ENCODE data around the gene HMCN1. TPM values are rescaled to one million over a fixed set of nuclear protein-coding genes. Genes with fewer than 3 reads are reported as not detected.

The HMCN1 gene
- total RNA-seq, 1 experiment from 2014 or later, result 0.12 TPM

GRCh38 chr1:186026946-186027345, 292.8 kb downstream of the HMCN1 start:
- BruUV-seq (replicated peaks), result no TSS peak
- Mint-ChIP-seq H3K27ac (ENCODE audit: low read depth, unreplicated experiment) (no peak overlapping the region), H3K4me3 (ENCODE audit: unreplicated experiment) (no peak overlapping the region), H3K4me1 (ENCODE audit: insufficient read depth, unreplicated experiment) (no peaks in the 10 kb centered on the region), H3K27me3 (ENCODE audit: insufficient read depth, unreplicated experiment) (no peaks in the 10 kb centered on the region), H3K9me3 (ENCODE audit: unreplicated experiment) (peaks cover 19% of the 10 kb centered on the region), H3K36me3 (ENCODE audit: insufficient read depth, unreplicated experiment) (no peaks in the 10 kb centered on the region)
- ChIA-PET POLR2A (no interaction called here), CTCF (no interaction called here)
- intact Hi-C loops (cut with micrococcal nuclease), result no loop called here
- no peak for DNase-seq (ENCODE audit: unreplicated experiment)
- no peak for TF ChIP-seq CTCF (IDR thresholded peaks at IDR 0.05; ENCODE audit: unreplicated experiment)

DNA sequence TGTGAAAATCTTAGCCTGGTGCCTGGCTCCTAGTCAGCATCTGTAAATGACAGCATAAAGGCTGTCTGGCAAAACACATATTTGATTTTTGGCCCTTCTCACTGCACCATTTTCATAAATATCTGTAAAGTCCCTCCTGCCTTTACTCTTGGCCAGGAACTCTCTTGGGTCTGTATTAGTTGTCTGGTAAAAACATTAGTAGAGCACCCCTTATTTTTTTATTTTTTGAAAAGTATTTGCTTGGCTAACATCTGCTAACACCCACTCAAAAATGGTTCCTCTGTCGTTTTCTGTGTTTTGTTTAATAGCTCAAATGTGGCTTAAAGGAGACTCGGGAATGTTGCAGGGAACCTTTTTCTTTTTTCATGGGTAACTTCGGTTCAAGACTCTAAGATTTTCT, 293.4 kb downstream of the HMCN1 start:
- H3K36me3 Mint-ChIP-seq (ENCODE audit: insufficient read depth, unreplicated experiment), result no peaks in the 10 kb centered on the region
- CTCF ChIA-PET, result no interaction called here
- H3K4me3 Mint-ChIP-seq (ENCODE audit: unreplicated experiment), result no peak overlapping the region
- no peak for DNase-seq (ENCODE audit: unreplicated experiment)
- BruUV-seq (replicated peaks), result no TSS peak
- H3K9me3 Mint-ChIP-seq (ENCODE audit: unreplicated experiment), result peaks cover 19% of the 10 kb centered on the region
- intact Hi-C loops (cut with micrococcal nuclease), result no loop called here
- H3K27me3 Mint-ChIP-seq (ENCODE audit: insufficient read depth, unreplicated experiment), result no peaks in the 10 kb centered on the region
- no peak overlapping the region for H3K27ac Mint-ChIP-seq (ENCODE audit: low read depth, unreplicated experiment)
- no peaks in the 10 kb centered on the region for H3K4me1 Mint-ChIP-seq (ENCODE audit: insufficient read depth, unreplicated experiment)
- TF ChIP-seq CTCF (IDR thresholded peaks at IDR 0.05; ENCODE audit: unreplicated experiment), result no peak
- POLR2A ChIA-PET, result no interaction called here

GRCh38 chr1:186030453-186030852, 296.3 kb downstream of the HMCN1 start:
- no peaks in the 10 kb centered on the region for H3K27me3 Mint-ChIP-seq (ENCODE audit: insufficient read depth, unreplicated experiment)
- no peak overlapping the region for H3K4me3 Mint-ChIP-seq (ENCODE audit: unreplicated experiment)
- no TSS peak for BruUV-seq (replicated peaks)
- H3K9me3 Mint-ChIP-seq (ENCODE audit: unreplicated experiment), result peaks cover 19% of the 10 kb centered on the region
- ChIA-PET CTCF (no interaction called here), POLR2A (interaction anchor here (0.7 kb wide), 1 partner anchor 13 kb away, joined by 3 read pairs; no protein-coding TSS in a partner anchor)
- no peak for DNase-seq (ENCODE audit: unreplicated experiment)
- intact Hi-C loops (cut with micrococcal nuclease), result no loop called here
- no peak overlapping the region for H3K27ac Mint-ChIP-seq (ENCODE audit: low read depth, unreplicated experiment)
- TF ChIP-seq CTCF (IDR thresholded peaks at IDR 0.05; ENCODE audit: unreplicated experiment), result no peak
- H3K4me1 Mint-ChIP-seq (ENCODE audit: insufficient read depth, unreplicated experiment), result peaks cover 14% of the 10 kb centered on the region
- H3K36me3 Mint-ChIP-seq (ENCODE audit: insufficient read depth, unreplicated experiment), result no peaks in the 10 kb centered on the region

GRCh38 chr1:186033847-186034271, 299.7 kb downstream of the HMCN1 start:
- no peaks in the 10 kb centered on the region for H3K27me3 Mint-ChIP-seq (ENCODE audit: insufficient read depth, unreplicated experiment)
- no peak overlapping the region for H3K27ac Mint-ChIP-seq (ENCODE audit: low read depth, unreplicated experiment)
- H3K36me3 Mint-ChIP-seq (ENCODE audit: insufficient read depth, unreplicated experiment), result no peaks in the 10 kb centered on the region
- H3K4me1 Mint-ChIP-seq (ENCODE audit: insufficient read depth, unreplicated experiment), result peaks cover 14% of the 10 kb centered on the region
- peak; percentile 35 for DNase-seq (ENCODE audit: unreplicated experiment)
- ChIA-PET POLR2A (interaction anchor here (0.9 to 1.0 kb wide), 4 partner anchors 17 to 49 kb away, joined by 3 to 4 read pairs (median 3); no protein-coding TSS in a partner anchor), CTCF (no interaction called here)
- intact Hi-C loops (cut with micrococcal nuclease), result no loop called here
- no peak overlapping the region for H3K4me3 Mint-ChIP-seq (ENCODE audit: unreplicated experiment)
- BruUV-seq (replicated peaks), result no TSS peak
- TF ChIP-seq CTCF (IDR thresholded peaks at IDR 0.05; ENCODE audit: unreplicated experiment), result no peak
- peaks cover 19% of the 10 kb centered on the region for H3K9me3 Mint-ChIP-seq (ENCODE audit: unreplicated experiment)
